Activated CD4-positive, alpha-beta memory T cell treated with anti-CD3 and anti-CD28 coated beads for 36 hours (primary cell): ENCODE results near the gene C16orf92. TPM values are rescaled to one million over a fixed set of nuclear protein-coding genes. Genes with fewer than 3 reads are reported as not detected.

Source experiments
- CTCF ChIA-PET: fragments of 350-600 bp; sonication (Branson Sonifier 250); formaldehyde crosslinking; loops from one replicate; lab custom pipeline; 2021; ENCODE audit warnings: antibody characterized with exemption, inconsistent platforms; lab: Charles Lee
- POLR2A ChIA-PET: fragments of 350-600 bp; sonication (Branson Sonifier 250); formaldehyde crosslinking; loops from one replicate; lab custom pipeline; 2021; ENCODE audit warnings: antibody characterized with exemption; lab: Charles Lee
- DNase-seq: peaks from one replicate; pipeline ENCODE4 v3.0.0-alpha.2; 2020
- H3K27ac Mint-ChIP-seq: one replicate; pipeline ENCODE4 v1.8.0; 2021; ENCODE audit warnings: mixed read lengths
- H3K27me3 Mint-ChIP-seq: one replicate; pipeline ENCODE4 v1.8.0; 2021; ENCODE audit warnings: mixed read lengths
- H3K36me3 Mint-ChIP-seq: one replicate; pipeline ENCODE4 v1.8.0; 2021; ENCODE audit warnings: mixed read lengths
- H3K4me1 Mint-ChIP-seq: one replicate; pipeline ENCODE4 v1.8.0; 2021; ENCODE audit warnings: low read depth, mixed read lengths
- H3K4me3 Mint-ChIP-seq: one replicate; pipeline ENCODE4 v1.8.0; 2021; ENCODE audit warnings: mild to moderate bottlenecking, mixed read lengths
- H3K9me3 Mint-ChIP-seq: one replicate; pipeline ENCODE4 v1.8.0; 2021; ENCODE audit warnings: mixed read lengths
- intact Hi-C: fragments of 100-400 bp; cut with micrococcal nuclease; formaldehyde crosslinking; loops from one replicate; pipeline ENCODE4 v1.15.1; 2023
- total RNA-seq, 2 experiments: library from RNA; stranded (reverse); gene quantifications; one replicate each; pipeline ENCODE4 v1.2.3, GENCODE V29; 2021

C16orf92 gene
- total RNA-seq, 2 experiments from 2014 or later = not detected

- CTCF ChIA-PET = interaction anchor here (1.0 to 4.4 kb wide), 5 partner anchors 10 to 33 kb away, joined by 3 to 43 read pairs (median 18); partner anchors contain the start of genes PPP4C and TBX6
- Mint-ChIP-seq H3K4me3 (peak overlapping the region; percentile 97), H3K9me3 (no peaks in the 10 kb centered on the region), H3K27me3 (no peaks in the 10 kb centered on the region), H3K36me3 (peaks cover 57% of the 10 kb centered on the region), H3K27ac (peak overlapping the region; percentile 90), H3K4me1 (peaks cover 37% of the 10 kb centered on the region)
- intact Hi-C loops = loop anchor here (1.0 to 10.0 kb wide), 6 partner anchors 9 to 589 kb away; partner anchors contain the start of genes FBRS, MAZ, PPP4C and PRR14
- POLR2A ChIA-PET = interaction anchor here (0.9 to 5.3 kb wide), 12 partner anchors 9 to 592 kb away, joined by 3 to 48 read pairs (median 8); partner anchors contain the start of genes CORO1A, FBRS, KCTD13 and PPP4C
- DNase-seq = peak; percentile 60
Observed at GRCh38 chr16:30065943-30066760, 43.2 kb downstream of the C16orf92 start.

- H3K36me3 Mint-ChIP-seq = peaks cover 64% of the 10 kb centered on the region
Observed at GRCh38 chr16:30066761-30067583, 44.0 kb downstream of the C16orf92 start.

GRCh38 chr16:30067584-30067916 is 44.6 kb downstream of the C16orf92 start:
- H3K9me3 Mint-ChIP-seq = no peaks in the 10 kb centered on the region
- CTCF ChIA-PET = interaction anchor here (2.9 to 4.4 kb wide), 2 partner anchors 8 to 24 kb away, joined by 18 to 43 read pairs; partner anchors contain the start of genes PPP4C and TBX6

More at GRCh38 chr16:30066761-30067583, 44.0 kb downstream of the C16orf92 start:
- no peaks in the 10 kb centered on the region for H3K27me3 Mint-ChIP-seq
- H3K9me3 Mint-ChIP-seq = no peaks in the 10 kb centered on the region
- DNase-seq = no peak
- intact Hi-C loops = loop anchor here (5.0 to 10.0 kb wide), 2 partner anchors 260 to 588 kb away; partner anchors contain the start of genes FBRS, MAZ and PRR14
- H3K4me1 Mint-ChIP-seq = peaks cover 37% of the 10 kb centered on the region
- CTCF ChIA-PET = interaction anchor here (1.0 to 4.4 kb wide), 4 partner anchors 9 to 25 kb away, joined by 3 to 43 read pairs (median 26); partner anchors contain the start of genes PPP4C and TBX6
- POLR2A ChIA-PET = interaction anchor here (1.5 to 5.3 kb wide), 3 partner anchors 8 to 26 kb away, joined by 7 to 48 read pairs (median 42); partner anchors contain the start of genes PPP4C and TBX6
- H3K4me3 Mint-ChIP-seq = peak overlapping the region; percentile 97
- peak overlapping the region; percentile 90 for H3K27ac Mint-ChIP-seq

DNA sequence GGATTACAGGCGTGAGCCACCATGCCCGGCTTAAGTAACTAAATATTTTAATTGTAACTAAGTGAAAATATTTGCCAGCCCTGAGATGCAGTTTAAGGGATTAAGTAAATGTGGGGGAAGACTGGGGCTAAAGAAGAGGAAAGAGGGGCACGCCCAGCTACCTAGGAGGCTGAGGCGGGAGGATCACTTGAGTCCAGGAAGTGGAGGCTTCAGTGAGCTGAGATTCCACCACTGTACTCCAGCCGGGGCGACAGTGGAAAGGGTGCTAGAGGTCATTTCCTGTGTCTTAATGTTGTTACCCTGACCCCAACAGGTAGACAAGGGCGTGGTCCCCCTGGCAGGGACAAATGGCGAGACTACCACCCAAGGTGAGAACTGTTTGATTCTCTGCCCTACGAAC is 45.3 kb downstream of the C16orf92 start:
- Mint-ChIP-seq H3K27ac (peak overlapping the region; percentile 67), H3K4me3 (peak overlapping the region; percentile 20), H3K27me3 (no peaks in the 10 kb centered on the region), H3K4me1 (peaks cover 37% of the 10 kb centered on the region), H3K36me3 (peaks cover 69% of the 10 kb centered on the region), H3K9me3 (no peaks in the 10 kb centered on the region)
- DNase-seq = no peak
- CTCF ChIA-PET = interaction anchor here (4.4 kb wide), 1 partner anchor 24 kb away, joined by 43 read pairs; the partner anchor contains the start of gene TBX6
- intact Hi-C loops = loop anchor here (5.0 to 10.0 kb wide), 2 partner anchors 261 to 586 kb away; partner anchors contain the start of genes FBRS, MAZ and PRR14
- POLR2A ChIA-PET = no interaction called here

More at GRCh38 chr16:30067584-30067916, 44.6 kb downstream of the C16orf92 start:
- Mint-ChIP-seq H3K36me3 (peaks cover 67% of the 10 kb centered on the region), H3K4me3 (peak overlapping the region; percentile 97), H3K4me1 (peaks cover 37% of the 10 kb centered on the region), H3K27ac (peak overlapping the region; percentile 90), H3K27me3 (no peaks in the 10 kb centered on the region)
- DNase-seq = no peak
- POLR2A ChIA-PET = interaction anchor here (1.5 to 5.3 kb wide), 3 partner anchors 8 to 25 kb away, joined by 7 to 48 read pairs (median 42); partner anchors contain the start of genes PPP4C and TBX6
- intact Hi-C loops = loop anchor here (5.0 to 10.0 kb wide), 2 partner anchors 260 to 587 kb away; partner anchors contain the start of genes FBRS, MAZ and PRR14

DNA sequence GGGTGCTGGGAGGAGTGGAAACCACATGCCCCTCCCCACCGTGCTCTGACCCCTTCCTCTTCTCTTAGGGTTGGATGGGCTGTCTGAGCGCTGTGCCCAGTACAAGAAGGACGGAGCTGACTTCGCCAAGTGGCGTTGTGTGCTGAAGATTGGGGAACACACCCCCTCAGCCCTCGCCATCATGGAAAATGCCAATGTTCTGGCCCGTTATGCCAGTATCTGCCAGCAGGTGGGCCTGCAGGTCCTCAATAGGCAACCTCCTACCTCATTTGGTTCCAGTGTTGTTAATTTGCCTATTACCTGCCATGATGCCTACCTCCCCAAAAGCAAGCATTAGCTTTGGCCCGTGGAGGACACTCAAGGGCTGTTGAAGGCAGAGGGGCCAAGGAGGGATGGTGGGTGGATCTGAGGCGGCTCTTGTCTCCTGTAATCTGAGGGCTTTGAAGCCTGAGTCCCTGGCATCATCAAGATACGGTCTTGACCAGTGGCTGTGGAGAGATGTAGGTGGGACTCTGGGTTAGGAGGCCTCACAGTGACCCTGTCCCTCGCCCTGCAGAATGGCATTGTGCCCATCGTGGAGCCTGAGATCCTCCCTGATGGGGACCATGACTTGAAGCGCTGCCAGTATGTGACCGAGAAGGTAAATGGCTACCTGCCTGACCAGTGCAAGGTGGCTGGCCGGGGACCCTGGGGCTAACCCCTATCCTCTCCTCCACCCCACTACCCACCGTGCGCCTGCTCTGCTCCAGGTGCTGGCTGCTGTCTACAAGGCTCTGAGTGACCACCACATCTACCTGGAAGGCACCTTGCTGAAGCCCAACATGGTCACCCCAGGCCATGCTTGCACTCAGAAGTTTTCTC is 46.0 kb downstream of the C16orf92 start:
- intact Hi-C loops = loop anchor here (5.0 to 10.0 kb wide), 2 partner anchors 262 to 586 kb away; partner anchors contain the start of genes FBRS, MAZ and PRR14
- peak; percentile 68 for DNase-seq
- POLR2A ChIA-PET = no interaction called here
- H3K27me3 Mint-ChIP-seq = no peaks in the 10 kb centered on the region
- H3K4me3 Mint-ChIP-seq = peak overlapping the region; percentile 16
- H3K9me3 Mint-ChIP-seq = no peaks in the 10 kb centered on the region
- peak overlapping the region; percentile 67 for H3K27ac Mint-ChIP-seq
- peaks cover 34% of the 10 kb centered on the region for H3K4me1 Mint-ChIP-seq
- CTCF ChIA-PET = interaction anchor here (3.5 to 4.4 kb wide), 2 partner anchors 23 to 24 kb away, joined by 15 to 43 read pairs; partner anchors contain the start of gene TBX6
- H3K36me3 Mint-ChIP-seq = peaks cover 72% of the 10 kb centered on the region

DNA sequence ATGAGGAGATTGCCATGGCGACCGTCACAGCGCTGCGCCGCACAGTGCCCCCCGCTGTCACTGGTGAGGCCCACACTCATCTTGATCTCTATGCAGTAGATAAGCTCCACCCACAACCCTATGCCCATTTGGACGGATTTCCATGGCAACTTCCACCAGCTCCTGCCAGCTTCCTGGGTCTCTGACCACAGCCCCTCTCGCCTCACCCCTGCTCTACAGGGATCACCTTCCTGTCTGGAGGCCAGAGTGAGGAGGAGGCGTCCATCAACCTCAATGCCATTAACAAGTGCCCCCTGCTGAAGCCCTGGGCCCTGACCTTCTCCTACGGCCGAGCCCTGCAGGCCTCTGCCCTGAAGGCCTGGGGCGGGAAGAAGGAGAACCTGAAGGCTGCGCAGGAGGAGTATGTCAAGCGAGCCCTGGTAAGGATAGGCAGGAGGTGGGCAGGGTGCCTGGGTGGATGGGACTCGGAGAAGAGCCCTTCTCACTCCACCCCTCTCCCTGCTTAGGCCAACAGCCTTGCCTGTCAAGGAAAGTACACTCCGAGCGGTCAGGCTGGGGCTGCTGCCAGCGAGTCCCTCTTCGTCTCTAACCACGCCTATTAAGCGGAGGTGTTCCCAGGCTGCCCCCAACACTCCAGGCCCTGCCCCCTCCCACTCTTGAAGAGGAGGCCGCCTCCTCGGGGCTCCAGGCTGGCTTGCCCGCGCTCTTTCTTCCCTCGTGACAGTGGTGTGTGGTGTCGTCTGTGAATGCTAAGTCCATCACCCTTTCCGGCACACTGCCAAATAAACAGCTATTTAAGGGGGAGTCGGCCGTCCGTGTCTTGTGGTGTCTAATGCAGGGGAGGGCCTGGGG is 46.8 kb downstream of the C16orf92 start:
- ChIA-PET CTCF (interaction anchor here (3.5 kb wide), 1 partner anchor 23 kb away, joined by 15 read pairs; the partner anchor contains the start of gene TBX6), POLR2A (no interaction called here)
- H3K9me3 Mint-ChIP-seq = no peaks in the 10 kb centered on the region
- no peak overlapping the region for H3K4me3 Mint-ChIP-seq
- peak overlapping the region; percentile 67 for H3K27ac Mint-ChIP-seq
- peaks cover 37% of the 10 kb centered on the region for H3K4me1 Mint-ChIP-seq
- peaks cover 69% of the 10 kb centered on the region for H3K36me3 Mint-ChIP-seq
- intact Hi-C loops = loop anchor here (5.0 to 10.0 kb wide), 2 partner anchors 263 to 585 kb away; partner anchors contain the start of genes FBRS, MAZ and PRR14
- no peak for DNase-seq
- no peaks in the 10 kb centered on the region for H3K27me3 Mint-ChIP-seq

- no peaks in the 10 kb centered on the region for H3K9me3 Mint-ChIP-seq
- H3K27ac Mint-ChIP-seq = peak overlapping the region; percentile 58
- intact Hi-C loops = no loop called here
- peaks cover 41% of the 10 kb centered on the region for H3K4me1 Mint-ChIP-seq
- CTCF ChIA-PET = interaction anchor here (3.5 kb wide), 1 partner anchor 22 kb away, joined by 15 read pairs; the partner anchor contains the start of gene TBX6
- H3K27me3 Mint-ChIP-seq = no peaks in the 10 kb centered on the region
- POLR2A ChIA-PET = interaction anchor here (0.6 kb wide), 1 partner anchor 21 kb away, joined by 3 read pairs; the partner anchor contains the start of gene TBX6
- no peak for DNase-seq
- peaks cover 67% of the 10 kb centered on the region for H3K36me3 Mint-ChIP-seq
- H3K4me3 Mint-ChIP-seq = no peak overlapping the region
Observed at GRCh38 chr16:30070490-30070889, 47.5 kb downstream of the C16orf92 start.

Other genes starting within 250 kb of the C16orf92 start
- gene ZG16, start 244.9 kb upstream of the C16orf92 start, total RNA-seq = not detected
- gene KIF22, start 232.4 kb upstream of the C16orf92 start, total RNA-seq = 100 to 1,000 TPM; 174 to 180 TPM
- gene MAZ, start 216.7 kb upstream of the C16orf92 start, total RNA-seq = 100 to 1,000 TPM; 227 to 242 TPM
- 1 to 10 TPM in 1 of 2 experiments, under 1 TPM in 1; 1.00 to 2.6 TPM for gene PRRT2, start 211.0 kb upstream of the C16orf92 start, total RNA-seq
- 10 to 100 TPM; 21.9 to 24.0 TPM for gene PAGR1, start 207.0 kb upstream of the C16orf92 start, total RNA-seq
- gene MVP, start 202.7 kb upstream of the C16orf92 start, total RNA-seq = 100 to 1,000 TPM; 149 to 156 TPM
- gene CDIPT, start 160.0 kb upstream of the C16orf92 start, total RNA-seq = 10 to 100 TPM; 39.5 to 43.9 TPM
- under 1 TPM; 0.38 to 0.58 TPM for gene SEZ6L2, start 123.6 kb upstream of the C16orf92 start, total RNA-seq
- 1 to 10 TPM; 1.6 to 1.9 TPM for gene ASPHD1, start 122.7 kb upstream of the C16orf92 start, total RNA-seq
- gene KCTD13, start 97.0 kb upstream of the C16orf92 start, total RNA-seq = 10 to 100 TPM; 36.6 to 37.9 TPM
- gene TMEM219, start 61.1 kb upstream of the C16orf92 start, total RNA-seq = 10 to 100 TPM; 57.1 to 64.8 TPM
- gene TAOK2, start 49.3 kb upstream of the C16orf92 start, total RNA-seq = 10 to 100 TPM; 27.2 to 28.2 TPM
- gene HIRIP3, start 27.6 kb upstream of the C16orf92 start, total RNA-seq = 10 to 100 TPM; 40.5 to 40.6 TPM
- 10 to 100 TPM; 84.1 to 94.0 TPM for gene INO80E, start 27.0 kb upstream of the C16orf92 start, total RNA-seq
- gene DOC2A, start 12.2 kb upstream of the C16orf92 start, total RNA-seq = under 1 TPM; 0.33 to 0.34 TPM
- 1 to 10 TPM; 5.0 TPM for gene TLCD3B, start 8.1 kb downstream of the C16orf92 start, total RNA-seq
- 1,000 to 10,000 TPM; 1,724 to 1,734 TPM for gene ALDOA, start 42.6 kb downstream of the C16orf92 start, total RNA-seq
- gene PPP4C, start 52.8 kb downstream of the C16orf92 start, total RNA-seq = 100 to 1,000 TPM; 121 to 133 TPM
- gene TBX6, start 68.7 kb downstream of the C16orf92 start, total RNA-seq = 1 to 10 TPM; 2.3 to 2.9 TPM
- 10 to 100 TPM; 32.5 to 36.9 TPM for gene YPEL3, start 73.0 kb downstream of the C16orf92 start, total RNA-seq
- gene GDPD3, start 90.3 kb downstream of the C16orf92 start, total RNA-seq = 1 to 10 TPM; 5.3 to 9.9 TPM
- gene MAPK3, start 100.0 kb downstream of the C16orf92 start, total RNA-seq = 10 to 100 TPM; 85.5 to 93.1 TPM
- 1,000 to 10,000 TPM; 1,027 to 1,051 TPM for gene CORO1A, start 160.4 kb downstream of the C16orf92 start, total RNA-seq
- gene BOLA2B, start 170.5 kb downstream of the C16orf92 start, total RNA-seq = 100 to 1,000 TPM; 156 to 159 TPM
- gene SLX1A, start 170.7 kb downstream of the C16orf92 start, total RNA-seq = 10 to 100 TPM; 98.8 to 99.9 TPM
- gene SULT1A3, start 176.1 kb downstream of the C16orf92 start, total RNA-seq = 10 to 100 TPM; 14.2 to 15.2 TPM
- 10 to 100 TPM in 1 of 2 experiments, 1 to 10 TPM in 1; 6.5 to 11.9 TPM for gene NPIPB13, start 225.3 kb downstream of the C16orf92 start, total RNA-seq